Liver (tissue), 9 donors: ENCODE measurements around the gene TTC7B. TPM values are rescaled to one million over a fixed set of nuclear protein-coding genes. Genes with fewer than 3 reads are reported as not detected.

Experiments used
- DNase-seq: peaks from one replicate; pipeline ENCODE4 v3.0.0-alpha.2; 2017; ENCODE audit warnings: low spot score
- H3K27ac ChIP-seq, 2 donors: one replicate each; pipeline ENCODE4 v1.7.0; 2013; ENCODE audit warnings: inconsistent platforms in 2 of 2, low read length in 2 of 2, control low read depth in 1 of 2, low read depth in 1 of 2, mild to moderate bottlenecking in 1 of 2
- H3K27me3 ChIP-seq, 4 donors: one replicate each; pipeline versions ENCODE4 v1.6.1 to v1.7.0; 2013; ENCODE audit warnings: low read length in 3 of 4, inconsistent platforms in 1 of 4, mild to moderate bottlenecking in 1 of 4, moderate library complexity in 1 of 4; ENCODE audit not compliant: control insufficient read depth in 4 of 4, insufficient read depth in 4 of 4
- H3K36me3 ChIP-seq, 4 donors: one replicate each; pipeline versions ENCODE4 v1.6.1 to v1.7.0; 2013; ENCODE audit warnings: low read length in 3 of 4, mild to moderate bottlenecking in 3 of 4, low read depth in 1 of 4, moderate library complexity in 1 of 4; ENCODE audit not compliant: control insufficient read depth in 4 of 4, insufficient read depth in 3 of 4
- H3K4me1 ChIP-seq, 4 donors: one replicate each; pipeline versions ENCODE4 v1.6.1 to v1.7.0; 2013; ENCODE audit warnings: low read length in 3 of 4, mild to moderate bottlenecking in 3 of 4, moderate library complexity in 1 of 4; ENCODE audit not compliant: control insufficient read depth in 4 of 4, insufficient read depth in 4 of 4
- H3K4me3 ChIP-seq, 3 donors: one replicate each; pipeline versions ENCODE4 v1.6.1 to v1.7.0; 2013; ENCODE audit warnings: low read length in 3 of 3, control low read depth in 1 of 3, low read depth in 1 of 3, mild to moderate bottlenecking in 1 of 3
- H3K9ac ChIP-seq, 2 donors: one replicate each; pipeline ENCODE4 v1.7.0; 2013; ENCODE audit warnings: low read length in 2 of 2, mild to moderate bottlenecking in 2 of 2, moderate library complexity in 2 of 2, control low read depth in 1 of 2, low read depth in 1 of 2
- H3K9me3 ChIP-seq, 4 donors: one replicate each; pipeline versions ENCODE4 v1.6.1 to v1.7.0; 2013; ENCODE audit warnings: low read length in 3 of 4; ENCODE audit not compliant: control insufficient read depth in 4 of 4
- ATF3 ChIP-seq: IDR thresholded peaks from 2 replicates; pipeline ENCODE4 v1.6.1; 2016; ENCODE audit warnings: antibody characterized with exemption
- CTCF ChIP-seq: fragments of 150-350 bp; IDR thresholded peaks from 2 replicates; pipeline ENCODE4 v1.5.1; 2017; ENCODE audit warnings: improper control_type of control experiment, low read depth, low read length; ENCODE audit not compliant: missing input control
- EGR1 ChIP-seq, 2 donors: IDR thresholded peaks; 2 replicates each; pipeline ENCODE4 v1.6.1; 2016 to 2018; ENCODE audit warnings: antibody characterized with exemption in 2 of 2, low read depth in 2 of 2
- FOXA1 ChIP-seq: IDR thresholded peaks from 2 replicates; pipeline ENCODE4 v1.6.1; 2016; ENCODE audit warnings: antibody characterized with exemption
- FOXA2 ChIP-seq: IDR thresholded peaks from 2 replicates; pipeline ENCODE4 v1.6.1; 2016; ENCODE audit warnings: antibody characterized with exemption
- GABPA ChIP-seq, 2 donors: IDR thresholded peaks in 1 of 2; conservative IDR thresholded peaks in 1 of 2; 2 replicates each; pipeline ENCODE4 v1.6.1; 2016; ENCODE audit warnings: antibody characterized with exemption in 2 of 2, mild to moderate bottlenecking in 1 of 2, moderate library complexity in 1 of 2
- HNF4A ChIP-seq, 2 donors: conservative IDR thresholded peaks; 2 replicates each; pipeline ENCODE4 v1.6.1; 2016; ENCODE audit warnings: antibody characterized with exemption in 2 of 2, mild to moderate bottlenecking in 2 of 2
- HNF4G ChIP-seq: IDR thresholded peaks from 2 replicates; pipeline ENCODE4 v1.6.1; 2016; ENCODE audit warnings: antibody characterized with exemption
- JUND ChIP-seq, 2 donors: IDR thresholded peaks; 2 replicates each; pipeline ENCODE4 v1.6.1; 2016; ENCODE audit warnings: antibody characterized with exemption in 2 of 2
- MAX ChIP-seq: IDR thresholded peaks from 2 replicates; pipeline ENCODE4 v1.6.1; 2016; ENCODE audit warnings: antibody characterized with exemption
- NR2F2 ChIP-seq: IDR thresholded peaks from 2 replicates; pipeline ENCODE4 v1.6.1; 2016; ENCODE audit warnings: antibody characterized with exemption
- RAD21 ChIP-seq, 2 donors: IDR thresholded peaks; 2 replicates each; pipeline ENCODE4 v1.6.1; 2016; ENCODE audit warnings: antibody characterized with exemption in 2 of 2, mild to moderate bottlenecking in 2 of 2
- REST ChIP-seq: IDR thresholded peaks from 2 replicates; pipeline ENCODE4 v1.6.1; 2016; ENCODE audit warnings: antibody characterized with exemption, mild to moderate bottlenecking
- RXRA ChIP-seq, 2 donors: IDR thresholded peaks; 2 replicates each; pipeline ENCODE4 v1.6.1; 2017 to 2018; ENCODE audit warnings: antibody characterized with exemption in 2 of 2, mild to moderate bottlenecking in 1 of 2
- SP1 ChIP-seq: IDR thresholded peaks from 2 replicates; pipeline ENCODE4 v1.6.1; 2018; ENCODE audit warnings: antibody characterized with exemption, mild to moderate bottlenecking
- TAF1 ChIP-seq: conservative IDR thresholded peaks from 2 replicates; pipeline ENCODE4 v1.6.1; 2016; ENCODE audit warnings: antibody characterized with exemption, mild to moderate bottlenecking
- YY1 ChIP-seq: IDR thresholded peaks from 2 replicates; pipeline ENCODE4 v1.6.1; 2016; ENCODE audit warnings: antibody characterized with exemption, mild to moderate bottlenecking
- ZBTB33 ChIP-seq: IDR thresholded peaks from 2 replicates; pipeline ENCODE4 v1.6.1; 2016; ENCODE audit warnings: antibody characterized with exemption
- WGBS: extraction: QIAGEN DNeasy Blood & Tissue Kit; methylation state at CpG from one replicate; pipeline ENCODE4 v1.1.7; 2013; 5-methylcytosine and 5-hydroxymethylcytosine counted together
- polyA plus RNA-seq, 2 donors: library from polyadenylated mRNA; stranded (reverse) in 1 of 2; unstranded in 1 of 2; fragments of 200-250 nt in 1 of 2; fragments of >200 nt in 1 of 2; fragmentation: Nextera tagmentation in 1 of 2; extraction: Ambion mirVana in 1 of 2; gene quantifications; one replicate each; pipeline versions ENCODE4 v1.2.1 to v1.2.3, GENCODE V29; 2013 to 2015
- total RNA-seq, 2 donors: library from RNA; depleted of rRNA; stranded (reverse); fragments of >200 nt; gene quantifications; one replicate each; pipeline ENCODE4 v1.2.3, GENCODE V29; 2014
- donor health status: healthy.
- donor health status: healthy.
- donor health status: healthy.
- donor health status: healthy.
- donor health status: healthy.

The TTC7B gene
- total and polyA plus RNA-seq, 4 donors = 9.1 to 31.0 (median 12.5) TPM

- H3K36me3 ChIP-seq = peaks cover 0 to 4% (median 2%) of the 10 kb centered on the region in 4 donors
- 93% methylated on average over 6 of the region's 6 CpGs for WGBS
- H3K9me3 ChIP-seq = no peaks in the 10 kb centered on the region
- no peak overlapping the region for H3K27ac ChIP-seq
- DNase-seq = no peak
- H3K27me3 ChIP-seq = no peaks in the 10 kb centered on the region
- H3K4me3 ChIP-seq = no peak overlapping the region
- no peak overlapping the region for H3K9ac ChIP-seq
- H3K4me1 ChIP-seq = no peaks in the 10 kb centered on the region
- no peak for TF ChIP-seq FOXA1
- TF ChIP-seq RXRA (IDR thresholded peaks at IDR 0.05) = no peak
- TF ChIP-seq REST = no peak
- TF ChIP-seq GABPA (IDR thresholded peaks at IDR 0.05 in 1 of 2, conservative IDR thresholded peaks at IDR 0.05 in 1 of 2) = no peak
- TF ChIP-seq FOXA2 = no peak
- TF ChIP-seq MAX = no peak
- no peak for TF ChIP-seq RAD21 (IDR thresholded peaks at IDR 0.05)
- TF ChIP-seq SP1 = no peak
- TF ChIP-seq CTCF = no peak
- no peak for TF ChIP-seq EGR1 (IDR thresholded peaks at IDR 0.05; ENCODE audit: low read depth in 2 of 2)
- TF ChIP-seq YY1 = no peak
- TF ChIP-seq ATF3 = no peak
- TF ChIP-seq HNF4A (conservative IDR thresholded peaks at IDR 0.05) = no peak
- no peak for TF ChIP-seq ZBTB33
- no peak for TF ChIP-seq JUND (IDR thresholded peaks at IDR 0.05)
- TF ChIP-seq HNF4G = no peak
- no peak for TF ChIP-seq NR2F2
- TF ChIP-seq TAF1 = no peak
Measured at GRCh38 chr14:90604356-90604755, 211.9 kb downstream of the TTC7B start.
